GM19328 (cell line): ENCODE measurements around the gene DPEP2NB.
"Not testable (repeated sequence)": the region's sequence is repeated elsewhere in the genome, so short reads cannot be mapped to it uniquely, and the experiment has no call there.

ENCODE experiments used
- ATAC-seq: cut with Tn5 transposase; IDR thresholded peaks from one replicate; pipeline ENCODE4 v1.9.1; 2021; ENCODE audit warnings: mild to moderate bottlenecking, moderate library complexity; ENCODE audit not compliant: unreplicated experiment

Gene DPEP2NB

GRCh38 chr16:68019167-68019680 lies 3.5 kb upstream of the DPEP2NB start:
- ATAC-seq, result no peak

GRCh38 chr16:68013440-68013839 lies 2.3 kb downstream of the DPEP2NB start:
- no peak for ATAC-seq

- not testable (repeated sequence) for ATAC-seq
Measured at GRCh38 chr16:68009872-68010271, 5.8 kb downstream of the DPEP2NB start.

GRCh38 chr16:68009157-68009735 lies 6.5 kb downstream of the DPEP2NB start:
- ATAC-seq, result no peak

GRCh38 chr16:68005786-68006286 lies 9.9 kb downstream of the DPEP2NB start:
- ATAC-seq, result no peak

GRCh38 chr16:68005211-68005610 lies 10.5 kb downstream of the DPEP2NB start:
- no peak for ATAC-seq

- ATAC-seq, result no peak
Measured at GRCh38 chr16:68003031-68003430, 12.7 kb downstream of the DPEP2NB start.

- no peak for ATAC-seq
Measured at GRCh38 chr16:68000450-68000849, 15.3 kb downstream of the DPEP2NB start.

GRCh38 chr16:67999985-68000384 lies 15.7 kb downstream of the DPEP2NB start:
- ATAC-seq, result no peak

- not testable (repeated sequence) for ATAC-seq
Measured at GRCh38 chr16:67998779-67999688, 16.7 kb downstream of the DPEP2NB start, which contains the start of gene DPEP2. DPEP2 (minus strand) TSS chr16:67999484; CDS start chr16:67993212, 6,272 bp downstream.

GRCh38 chr16:67998231-67998778 lies 17.4 kb downstream of the DPEP2NB start:
- not testable (repeated sequence) for ATAC-seq

- no peak for ATAC-seq
Measured at GRCh38 chr16:67996666-67997065, 19.0 kb downstream of the DPEP2NB start.

GRCh38 chr16:67995423-67995822 lies 20.3 kb downstream of the DPEP2NB start:
- no peak for ATAC-seq

- not testable (repeated sequence) for ATAC-seq
Measured at GRCh38 chr16:67994040-67994408, 21.7 kb downstream of the DPEP2NB start.

GRCh38 chr16:67993207-67994039 lies 22.3 kb downstream of the DPEP2NB start:
- peak; percentile 77 for ATAC-seq

- ATAC-seq, result peak; percentile 7
Measured at GRCh38 chr16:67992661-67993206, 23.0 kb downstream of the DPEP2NB start.

- ATAC-seq, result no peak
Measured at GRCh38 chr16:67990018-67990386, 25.7 kb downstream of the DPEP2NB start.

- ATAC-seq, result no peak
Measured at GRCh38 chr16:67989322-67990017, 26.2 kb downstream of the DPEP2NB start.

- no peak for ATAC-seq
Measured at GRCh38 chr16:67988675-67989074, 27.0 kb downstream of the DPEP2NB start.
